Adipose tissue (tissue), 3 donors: ENCODE results near the gene AFDN. TPM values are rescaled to one million over a fixed set of nuclear protein-coding genes. Genes with fewer than 3 reads are reported as not detected.
"Not testable (repeated sequence)": the region's sequence is repeated elsewhere in the genome, so short reads cannot be mapped to it uniquely, and the experiment has no call there.

Experiments
- H3K27ac ChIP-seq: one replicate; pipeline ENCODE4 v1.5.1; 2013; ENCODE audit warnings: low read depth, low read length
- WGBS, 3 donors: extraction: QIAGEN DNeasy Blood & Tissue Kit; methylation state at CpG; one replicate each; pipeline ENCODE4 v1.1.7; 2013; 5-methylcytosine and 5-hydroxymethylcytosine counted together
- polyA plus RNA-seq, 3 donors: library from polyadenylated mRNA; stranded (reverse); fragments of 200-250 nt; gene quantifications; one replicate each; pipeline ENCODE4 v1.2.3, GENCODE V29; 2013
- donor health status: healthy with polysubstance abuse.
- donor health status: Bipolar disorder and iron deficiency.
- donor health status: healthy.

Gene AFDN
- polyA plus RNA-seq, 3 donors: 29.4 to 45.3 (median 29.8) TPM

DNA sequence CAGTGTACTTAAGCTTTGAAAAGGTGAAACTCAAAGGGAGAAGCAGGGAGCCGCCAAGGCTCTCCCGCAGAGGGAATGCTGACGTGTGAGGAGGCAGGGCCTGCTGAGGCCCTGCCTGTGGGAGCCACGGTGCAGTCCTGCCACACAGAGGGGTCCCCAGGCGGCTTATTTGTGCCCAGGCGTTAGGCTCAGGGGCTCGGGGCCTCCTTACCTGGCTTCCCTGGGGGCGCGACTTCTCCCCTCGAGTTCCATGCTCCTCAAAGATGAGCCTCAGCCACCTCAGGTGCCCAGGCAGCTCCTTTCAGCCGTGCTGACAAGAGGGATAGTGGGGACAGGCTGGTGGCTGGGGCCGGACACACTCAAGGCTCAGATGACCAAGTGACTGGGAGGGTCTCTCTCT is 168.6 kb downstream of the AFDN start:
- 87 to 90% (median 89%) methylated on average over 12 of the region's 12 CpGs for WGBS, 3 donors
- H3K27ac ChIP-seq: no peak overlapping the region

DNA sequence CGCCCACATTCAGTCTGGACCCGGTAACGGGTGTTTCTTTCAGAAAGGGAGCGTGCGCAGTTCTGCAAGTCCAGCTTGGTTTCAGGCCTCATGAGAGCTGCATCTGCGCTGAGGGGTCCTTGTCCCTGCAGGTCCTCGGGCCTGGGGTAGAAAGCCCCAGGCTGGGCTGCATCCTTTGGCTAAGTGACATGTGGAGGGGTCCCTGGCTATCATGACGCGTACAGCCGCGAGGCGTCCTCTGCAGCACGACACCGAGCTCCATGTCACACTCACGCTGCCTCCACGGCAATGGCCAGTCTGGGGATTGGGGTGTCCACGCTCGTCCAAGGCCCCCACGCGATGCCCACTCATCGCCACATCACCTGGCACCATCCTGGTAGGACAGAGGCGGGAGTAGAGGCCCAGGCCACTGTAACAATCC is 169.0 kb downstream of the AFDN start:
- 96 to 97% (median 96%) methylated on average over 21 to 22 of the region's 22 CpGs for whole genome bisulfite sequencing, 3 donors
- H3K27ac ChIP-seq: no peak overlapping the region

DNA sequence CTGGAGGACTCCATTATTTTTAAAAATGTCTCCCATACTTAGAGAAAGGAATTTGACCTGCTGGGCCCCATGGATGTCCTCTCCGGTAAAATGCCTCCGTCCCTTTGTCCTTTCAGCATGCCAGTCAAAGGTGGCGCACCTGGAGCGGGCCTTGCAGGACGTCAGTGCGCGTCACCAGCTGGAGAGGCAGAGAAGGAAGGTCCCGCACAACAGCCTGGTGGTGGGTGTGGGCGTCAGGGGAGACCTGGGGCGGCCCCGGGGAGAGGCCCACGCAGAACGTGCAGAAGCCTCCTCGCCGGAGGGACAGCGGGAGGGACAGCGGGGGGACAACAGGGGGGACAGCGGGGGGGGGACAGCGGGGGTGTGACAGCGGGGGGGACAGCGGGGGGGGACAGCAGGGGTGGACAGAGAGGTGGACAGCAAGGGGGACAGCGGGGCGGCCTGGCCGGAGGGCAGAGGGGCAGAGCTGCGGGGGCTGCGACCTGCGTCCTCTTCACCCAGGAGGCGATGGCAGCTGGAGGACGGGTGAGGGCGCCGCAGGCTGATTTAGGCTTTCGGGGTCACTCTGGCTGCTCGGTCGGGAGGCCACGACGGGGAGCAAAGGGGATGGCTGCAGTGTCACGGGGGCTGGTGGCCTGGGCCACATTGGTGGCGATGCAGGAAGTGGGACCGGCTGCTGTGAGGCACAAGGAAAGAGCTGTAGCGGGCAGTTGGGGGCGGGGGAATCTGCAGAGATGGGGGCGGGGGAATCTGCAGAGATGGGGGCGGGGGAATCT is 169.9 kb downstream of the AFDN start:
- no peak overlapping the region for H3K27ac ChIP-seq

DNA sequence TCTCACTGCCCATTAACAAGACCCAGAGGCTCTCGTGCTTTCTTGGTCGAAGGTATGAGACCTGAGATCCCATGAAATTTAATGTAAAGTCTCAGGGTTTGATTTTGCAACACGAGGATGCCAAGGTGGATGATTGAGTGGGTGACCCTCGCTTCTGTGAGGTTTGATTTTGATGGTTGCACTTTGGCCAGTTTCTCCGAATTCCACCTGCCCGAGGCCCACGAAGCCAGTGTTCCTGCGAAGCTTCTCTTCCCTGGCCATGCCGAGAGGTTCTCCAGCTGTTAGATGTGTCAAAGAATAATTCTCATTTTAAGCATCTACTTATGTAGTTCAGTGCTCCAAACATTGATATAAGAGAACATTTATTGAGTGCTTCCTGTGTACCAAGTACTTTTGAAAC is 170.9 kb downstream of the AFDN start, which contains the start of gene KIF25:
KIF25 (plus strand) TSS at position 30 of the 400 bp plus-strand sequence. CDS start 31,915 bp downstream, outside the sequence.
- WGBS, 3 donors: 56 to 76% (median 76%) methylated on average over 9 of the region's 9 CpGs

More for the DNA sequence above, 169.9 kb downstream of the AFDN start:
- 53 to 72% (median 69%) methylated on average over 34 to 43 of the region's 43 CpGs for WGBS, 3 donors

DNA sequence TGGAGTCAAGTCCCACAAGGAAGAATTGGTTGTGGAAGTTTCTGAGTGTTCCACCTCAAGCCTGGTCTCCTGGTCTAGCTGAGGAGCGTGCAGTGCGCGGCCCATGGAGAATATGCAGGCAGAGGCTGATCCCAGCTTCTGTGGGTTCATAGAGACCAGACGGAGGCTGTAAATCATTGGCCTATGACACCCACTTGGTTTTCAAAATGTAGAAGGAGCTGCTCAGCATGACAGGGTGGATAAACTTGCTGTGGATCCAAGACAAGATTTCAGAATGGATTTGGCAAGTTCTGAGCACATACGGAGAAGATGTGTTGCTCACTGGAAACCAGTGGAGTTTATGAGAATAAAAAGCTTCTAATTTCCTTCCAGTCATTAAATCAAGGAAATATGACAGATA is 171.5 kb downstream of the AFDN start:
- H3K27ac ChIP-seq: no peak overlapping the region
- 67 to 88% (median 77%) methylated on average over 5 of the region's 5 CpGs for WGBS, 3 donors

More for the DNA sequence above, 170.9 kb downstream of the AFDN start, which contains the start of gene KIF25:
- no peak within 1 kb of the TSS for H3K27ac ChIP-seq

DNA sequence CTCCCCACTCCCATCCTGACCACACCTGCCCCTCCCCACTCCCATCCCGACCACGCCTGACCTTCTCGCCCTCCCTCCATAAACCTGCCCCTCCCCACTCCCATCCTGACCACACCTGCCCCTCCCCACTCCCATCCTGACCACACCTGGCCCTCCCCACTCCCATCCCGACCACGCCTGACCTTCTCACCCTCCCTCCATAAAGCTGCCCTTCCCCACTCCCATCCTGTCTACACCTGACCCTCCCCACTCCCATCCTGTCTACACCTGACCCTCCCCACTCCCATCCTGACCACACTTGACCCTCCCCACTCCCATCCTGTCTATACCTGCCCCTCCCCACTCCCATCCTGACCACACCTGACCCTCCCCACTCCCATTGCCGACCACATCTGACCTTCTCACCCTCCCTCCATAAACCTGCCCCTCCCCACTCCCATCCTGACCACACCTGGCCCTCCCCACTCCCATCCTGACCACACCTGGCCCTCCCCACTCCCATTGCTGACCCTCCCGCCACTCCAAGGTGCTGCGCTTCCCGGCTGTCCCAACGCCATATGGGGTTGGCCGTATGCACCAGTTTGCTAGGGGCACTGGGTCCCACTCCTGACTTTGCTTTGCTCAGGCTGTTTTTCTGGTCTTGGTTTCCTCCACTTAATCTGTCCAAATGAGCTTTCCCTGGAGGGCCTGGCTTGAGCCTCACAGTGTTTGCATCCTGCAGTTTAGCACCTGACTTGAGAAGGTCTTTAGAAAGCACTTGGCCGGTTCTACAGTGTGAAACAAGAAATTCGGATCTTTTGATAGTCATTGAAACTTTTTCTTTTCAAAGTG is 173.7 kb downstream of the AFDN start:
- H3K27ac ChIP-seq: no peak overlapping the region
- 88 to 94% (median 92%) methylated on average over 13 of the region's 13 CpGs for WGBS, 3 donors

DNA sequence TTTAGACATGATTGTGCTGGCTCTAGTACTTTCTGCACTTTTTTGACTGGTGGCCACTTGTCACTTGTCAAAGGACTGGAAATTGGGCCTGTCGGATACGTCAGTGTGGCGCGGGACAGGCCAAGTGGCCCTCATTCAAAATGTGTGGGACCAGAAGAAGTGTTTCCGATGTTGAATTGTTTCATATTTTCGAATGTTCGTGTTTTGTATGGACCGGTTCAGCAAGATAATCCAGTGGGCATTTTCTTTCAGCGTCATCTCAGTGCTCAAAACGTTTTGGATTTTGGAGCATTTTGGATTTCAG is 174.3 kb downstream of the AFDN start:
- H3K27ac ChIP-seq: no peak overlapping the region
- 81 to 95% (median 93%) methylated on average over 10 of the region's 10 CpGs for WGBS, 3 donors

DNA sequence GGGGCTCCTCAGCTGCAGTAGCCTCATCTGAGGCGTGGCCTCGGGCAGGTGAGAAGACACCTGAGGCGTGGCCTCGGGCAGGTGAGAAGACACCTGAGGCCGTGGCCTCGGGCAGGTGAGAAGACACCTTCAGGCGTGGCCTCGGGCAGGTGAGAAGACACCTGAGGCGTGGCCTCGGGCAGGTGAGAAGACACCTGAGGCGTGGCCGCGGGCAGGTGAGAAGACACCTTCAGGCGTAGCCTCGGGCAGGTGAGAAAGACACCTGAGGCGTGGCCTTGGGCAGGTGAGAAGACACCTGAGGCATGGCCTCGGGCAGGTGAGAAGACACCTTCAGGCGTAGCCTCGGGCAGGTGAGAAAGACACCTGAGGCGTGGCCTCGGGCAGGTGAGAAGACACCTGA is 174.8 kb downstream of the AFDN start:
- WGBS, 3 donors: 82 to 95% (median 90%) methylated on average over 10 to 19 of the region's 21 CpGs
- not testable (repeated sequence) for H3K27ac ChIP-seq

DNA sequence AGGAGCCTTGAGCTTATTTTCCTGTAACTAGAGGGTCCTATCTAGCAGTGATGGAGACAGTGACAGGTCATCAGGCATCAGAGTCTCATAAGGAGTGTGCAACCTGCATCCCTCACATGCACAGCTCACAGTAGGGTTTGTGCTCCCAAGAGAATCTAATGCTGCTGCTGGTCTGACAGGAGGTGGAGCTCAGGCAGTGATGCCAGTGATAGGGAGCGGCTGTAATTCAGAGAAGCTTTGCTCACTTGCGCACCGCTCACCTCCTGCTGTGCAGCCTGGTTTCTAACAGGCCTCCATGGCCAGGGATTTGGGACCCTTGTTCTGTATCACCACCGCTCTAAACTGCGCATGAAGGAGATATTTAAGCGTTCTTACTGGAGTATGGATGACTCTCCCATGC is 176.1 kb downstream of the AFDN start:
- no peak overlapping the region for H3K27ac ChIP-seq
- 87 to 95% (median 89%) methylated on average over 6 of the region's 6 CpGs for WGBS, 3 donors

DNA sequence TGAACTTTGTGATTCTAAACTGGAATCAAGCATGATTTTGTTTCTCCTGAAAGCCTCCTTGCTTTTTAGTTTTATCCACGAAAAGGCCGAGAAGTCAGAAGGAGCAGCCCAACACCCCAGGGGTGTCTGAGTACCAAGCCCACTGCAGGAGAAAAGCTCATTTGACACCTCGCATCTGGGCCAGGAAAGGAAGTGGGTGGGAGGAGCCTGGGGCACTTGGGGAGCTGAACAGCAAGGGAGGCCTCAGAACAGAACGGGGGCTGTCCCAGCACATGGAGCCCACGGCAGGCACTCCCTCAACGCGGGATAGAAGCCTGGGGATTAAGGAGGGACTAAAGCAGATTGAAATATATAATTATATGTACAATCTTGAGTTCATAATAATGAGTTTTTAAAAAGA is 177.3 kb downstream of the AFDN start:
- no peak overlapping the region for H3K27ac ChIP-seq

DNA sequence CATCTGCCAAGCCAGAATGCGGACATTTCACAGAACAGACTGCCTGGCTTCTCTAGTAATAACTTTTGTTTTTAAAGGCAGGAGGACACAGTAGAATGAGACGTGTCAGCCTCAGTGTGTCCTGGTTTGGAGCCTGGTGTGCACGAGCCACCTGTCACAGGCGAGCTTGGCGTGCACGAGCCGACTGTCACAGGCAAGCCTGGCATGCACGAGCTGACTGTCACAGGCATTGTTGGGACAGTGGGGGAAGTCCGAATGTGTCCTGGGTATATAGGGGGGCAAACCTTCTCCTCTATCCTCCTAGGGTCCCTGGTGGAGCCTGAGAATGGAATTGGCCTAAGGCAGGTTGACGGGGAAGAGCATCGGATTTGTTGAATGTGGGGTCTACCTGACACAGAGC is 178.2 kb downstream of the AFDN start:
- H3K27ac ChIP-seq: no peak overlapping the region
- 89 to 98% (median 95%) methylated on average over 11 of the region's 11 CpGs for WGBS, 3 donors

More for the DNA sequence above, 177.3 kb downstream of the AFDN start:
- WGBS, 3 donors: 71 to 78% (median 74%) methylated on average over 7 of the region's 7 CpGs

DNA sequence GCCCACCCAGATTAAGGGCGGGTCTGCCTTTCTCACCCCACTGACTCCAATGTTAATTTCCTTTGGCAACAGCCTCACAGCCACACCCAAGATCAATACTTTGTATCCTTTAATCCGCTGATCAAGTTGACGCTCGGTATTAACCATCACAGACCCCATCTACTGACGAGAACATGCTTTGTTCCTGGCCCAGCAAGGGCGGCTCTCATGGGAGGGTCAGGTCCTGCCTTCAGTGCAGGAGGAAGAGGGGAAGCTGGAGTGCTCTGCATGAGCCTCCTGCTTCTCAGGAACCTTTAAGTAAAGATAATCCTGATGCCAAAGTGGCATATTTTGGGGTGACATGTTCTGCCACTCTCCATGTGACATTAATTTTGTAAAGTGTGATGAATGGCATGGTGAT is 179.1 kb downstream of the AFDN start:
- 89 to 96% (median 94%) methylated on average over 6 of the region's 6 CpGs for WGBS, 3 donors
- no peak overlapping the region for H3K27ac ChIP-seq

DNA sequence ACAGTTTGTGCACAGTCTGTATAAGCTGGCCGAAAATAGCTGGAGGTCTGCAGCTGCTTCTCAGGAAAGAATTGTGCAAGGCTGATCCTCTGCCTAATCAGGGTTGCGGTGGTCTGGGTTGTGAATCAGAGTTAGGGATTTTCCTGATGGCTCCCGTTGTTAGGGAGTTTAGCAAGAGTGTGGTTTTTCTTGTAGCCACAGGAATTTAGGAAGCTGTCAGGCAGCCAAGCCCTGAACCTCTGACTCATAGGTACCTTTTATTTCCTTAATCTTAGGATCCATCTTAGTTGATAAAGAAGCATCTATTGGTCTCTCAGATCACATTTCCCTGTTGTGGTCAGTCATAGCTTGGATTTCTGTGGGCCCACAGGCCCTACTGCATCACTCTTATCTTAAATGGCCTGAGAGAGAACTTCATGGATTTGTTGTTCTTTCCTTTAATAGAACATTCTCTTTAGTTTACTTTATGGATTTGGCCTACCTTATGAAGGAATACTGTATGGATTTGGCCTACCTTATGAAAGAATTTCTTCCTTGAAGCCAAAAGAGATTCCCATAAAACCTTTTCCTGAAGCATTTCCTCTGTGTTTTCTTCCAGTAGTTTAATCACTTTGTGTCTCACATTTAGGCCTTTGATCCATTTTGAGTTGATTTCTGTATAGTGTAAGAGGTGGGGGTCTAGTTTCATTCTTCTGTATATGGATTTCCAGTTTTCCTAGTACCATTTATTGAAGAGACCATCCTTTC is 181.1 kb downstream of the AFDN start:
- H3K27ac ChIP-seq: no peak overlapping the region
- WGBS, 3 donors: 11 to 70% (median 22%) methylated on average over 3 of the region's 3 CpGs

DNA sequence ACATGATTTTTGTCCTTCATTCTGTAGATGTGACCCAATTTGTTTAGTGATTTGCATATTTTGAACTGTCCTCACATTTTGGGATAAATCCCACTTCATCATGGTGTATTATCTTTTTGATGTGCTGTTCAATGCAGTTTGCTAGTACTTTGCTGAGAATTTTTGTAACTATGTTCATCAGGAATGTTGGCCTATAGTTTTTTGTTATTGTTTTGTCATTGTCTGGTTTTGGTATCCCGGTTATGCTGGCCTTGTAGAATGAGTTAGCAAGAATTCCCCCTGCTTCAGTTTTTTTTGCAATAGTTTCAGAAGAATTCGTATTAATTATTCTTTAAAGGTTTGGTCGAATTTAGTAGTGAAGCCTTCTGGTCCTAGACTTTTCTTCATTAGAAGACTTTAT is 182.6 kb downstream of the AFDN start:
- no peak overlapping the region for H3K27ac ChIP-seq
- WGBS, 3 donors: 91 to 99% (median 92%) methylated on average over 3 of the region's 3 CpGs

DNA sequence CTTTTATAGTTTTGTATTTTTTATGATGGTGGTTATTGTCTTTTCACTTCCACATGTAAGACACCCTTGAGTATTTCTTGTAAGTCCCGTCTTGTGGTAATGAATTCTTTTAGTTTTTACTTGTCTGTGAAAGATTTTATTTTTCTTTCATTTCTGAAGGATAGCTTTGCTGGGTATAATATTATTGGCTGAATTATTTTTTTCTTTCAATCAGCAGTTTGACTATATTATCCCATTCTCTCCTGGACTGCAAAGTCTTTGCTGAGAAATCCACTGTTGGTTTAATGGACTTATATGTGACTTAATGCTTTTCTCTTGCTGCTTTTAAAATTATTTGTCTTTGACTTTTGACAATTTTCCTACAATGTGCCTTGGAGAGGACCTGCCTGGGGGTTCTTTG is 184.6 kb downstream of the AFDN start:
- 84 to 97% (median 96%) methylated on average over 1 of the region's 1 CpG for WGBS, 3 donors
- no peak overlapping the region for H3K27ac ChIP-seq

DNA sequence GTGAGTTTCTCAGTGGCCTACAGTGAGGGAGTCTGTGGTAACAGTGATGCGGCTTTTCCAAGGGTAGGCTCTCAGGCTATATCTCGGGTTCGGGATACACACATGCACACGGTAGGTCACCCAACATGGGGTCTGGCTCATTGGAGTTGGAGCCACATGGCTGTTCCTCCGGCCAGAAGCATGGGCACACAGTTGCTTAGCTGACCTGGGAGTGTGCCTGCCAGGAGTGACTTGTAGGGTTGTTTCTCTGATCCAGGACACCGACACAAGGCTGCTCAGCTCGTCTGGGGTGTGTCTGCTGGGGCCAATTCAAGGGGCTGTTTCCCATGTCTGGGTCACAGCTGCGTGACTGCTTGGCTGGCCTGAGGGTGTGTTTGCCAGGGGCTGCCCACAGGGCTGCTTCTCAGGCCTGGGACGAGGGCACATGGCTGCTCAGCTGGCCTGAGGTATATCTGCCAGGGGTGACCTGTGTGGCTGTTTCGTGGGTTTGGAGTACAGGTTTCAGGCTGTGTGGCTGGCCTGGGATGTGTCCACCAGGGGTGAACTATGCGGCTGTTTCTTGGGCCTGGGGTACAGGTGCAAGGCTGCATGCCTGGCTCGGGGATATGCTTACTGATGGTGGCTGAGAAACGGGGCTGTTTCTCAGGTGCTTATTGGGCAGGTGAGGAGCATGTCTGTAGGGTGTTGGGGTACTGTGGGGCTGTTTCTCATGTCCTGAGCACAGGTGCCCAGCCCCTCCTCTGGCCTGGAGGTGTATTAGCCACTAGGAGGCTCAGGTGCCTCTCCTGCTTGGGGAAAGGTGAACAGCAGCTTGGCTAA is 185.9 kb downstream of the AFDN start:
- WGBS, 3 donors: 86 to 93% (median 86%) methylated on average over 13 of the region's 13 CpGs
- H3K27ac ChIP-seq: no peak overlapping the region

DNA sequence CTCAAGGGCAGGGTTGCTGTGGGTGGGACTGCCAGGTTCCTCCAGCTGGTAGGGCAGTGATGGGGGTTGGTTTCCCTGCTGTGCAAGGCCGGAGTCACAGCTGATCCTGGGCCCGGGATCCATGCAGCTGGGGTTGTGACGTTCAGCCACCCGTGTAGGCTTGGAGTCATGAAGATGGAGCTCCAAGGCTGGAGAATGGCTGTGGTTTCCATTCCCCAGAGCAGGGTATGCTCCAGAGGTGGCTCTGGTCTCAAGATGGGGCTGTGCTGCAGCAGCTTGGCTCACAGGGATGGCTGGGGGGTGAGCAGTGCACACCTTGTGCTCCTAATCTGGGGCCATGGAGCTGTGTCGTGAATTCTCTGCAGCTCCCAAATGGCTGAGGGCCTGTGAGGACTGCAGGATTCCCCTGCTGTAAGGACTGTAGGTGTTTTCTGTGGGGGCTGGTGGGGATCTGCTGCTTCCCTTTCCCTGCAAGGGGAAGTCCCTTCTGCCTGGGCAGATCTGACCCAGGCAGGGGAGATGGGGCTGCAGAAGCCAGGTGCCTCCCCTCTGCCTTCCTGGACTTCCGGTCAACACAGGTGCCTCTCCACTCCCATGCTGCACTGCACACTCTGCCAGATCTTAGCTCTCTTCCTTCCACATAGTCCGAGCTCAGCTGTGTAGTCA is 186.7 kb downstream of the AFDN start:
- 71 to 75% (median 74%) methylated on average over 7 of the region's 7 CpGs for WGBS, 3 donors
- H3K27ac ChIP-seq: no peak overlapping the region

DNA sequence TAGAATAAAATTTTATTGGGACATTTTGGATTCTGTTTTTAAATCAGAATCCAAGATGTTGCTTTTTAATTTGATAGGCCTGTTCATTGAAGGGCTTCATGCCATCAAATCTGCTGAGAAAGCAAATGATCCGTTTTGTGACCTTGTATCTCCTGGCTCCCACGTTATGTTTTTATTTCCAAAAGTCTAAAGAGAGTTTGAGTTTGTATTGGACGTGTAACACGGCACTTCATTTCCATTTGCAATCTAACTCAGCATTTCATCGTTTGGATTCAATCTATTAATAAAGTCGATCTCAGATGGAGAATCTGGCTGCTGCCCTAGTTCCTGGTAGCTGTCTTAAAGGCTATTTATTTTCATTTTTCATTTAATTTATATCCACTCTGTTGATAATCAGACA is 187.7 kb downstream of the AFDN start:
- H3K27ac ChIP-seq: no peak overlapping the region
- WGBS, 3 donors: 51 to 53% (median 51%) methylated on average over 6 of the region's 6 CpGs
